Kidney (tissue), 14 donors: Measurements from ENCODE around the gene TIAL1. TPM values are rescaled to one million over a fixed set of nuclear protein-coding genes. Genes with fewer than 3 reads are reported as not detected.

ENCODE experiments used
- DNase-seq, 5 donors: peaks; one replicate each; pipeline ENCODE4 v3.0.0-alpha.2; 2013 to 2020
- FAIRE-seq: peaks from 2 replicates; lab custom pipeline; 2012; peaks lifted over from hg19 to GRCh38; lab: Jason Lieb, UNC
- H3K27ac ChIP-seq, 2 donors: one replicate each; pipeline ENCODE4 v1.7.0; 2013; ENCODE audit warnings: low read depth in 2 of 2, low read length in 2 of 2, inconsistent platforms in 1 of 2
- H3K27me3 ChIP-seq: one replicate; pipeline ENCODE4 v1.7.1; 2013; ENCODE audit warnings: low read length, inconsistent platforms; ENCODE audit not compliant: control insufficient read depth, insufficient read depth
- H3K36me3 ChIP-seq, 3 donors: one replicate each; pipeline versions ENCODE4 v1.7.0 to v1.7.1; 2013; ENCODE audit warnings: low read length in 3 of 3, control low read depth in 1 of 3, inconsistent platforms in 1 of 3; ENCODE audit not compliant: insufficient read depth in 3 of 3, control insufficient read depth in 2 of 3
- H3K4me1 ChIP-seq, 3 donors: one replicate each; pipeline versions ENCODE4 v1.7.0 to v1.7.1; 2013; ENCODE audit warnings: low read length in 3 of 3, inconsistent platforms in 1 of 3, low read depth in 1 of 3; ENCODE audit not compliant: control insufficient read depth in 2 of 3, insufficient read depth in 2 of 3
- H3K4me3 ChIP-seq, 3 donors: one replicate each; pipeline versions ENCODE4 v1.7.0 to v1.8.1; 2013; ENCODE audit warnings: low read length in 3 of 3, control low read depth in 1 of 3, inconsistent platforms in 1 of 3
- H3K9ac ChIP-seq, 3 donors: one replicate each; pipeline versions ENCODE4 v1.7.0 to v1.7.1; 2013; ENCODE audit warnings: low read length in 3 of 3, control low read depth in 1 of 3, inconsistent platforms in 1 of 3
- H3K9me3 ChIP-seq, 3 donors: one replicate each; pipeline versions ENCODE4 v1.7.0 to v1.7.1; 2013; ENCODE audit warnings: low read length in 3 of 3, control low read depth in 1 of 3, inconsistent platforms in 1 of 3; ENCODE audit not compliant: control insufficient read depth in 2 of 3, insufficient read depth in 1 of 3
- CTCF ChIP-seq: IDR thresholded peaks from 3 replicates; pipeline ENCODE4 v1.5.1; 2012; ENCODE audit warnings: mild to moderate bottlenecking, moderate library complexity, borderline replicate concordance; ENCODE audit not compliant: insufficient read depth; ENCODE audit errors: extremely low read depth
- intact Hi-C: fragments of 100-400 bp; cut with DNase I; formaldehyde crosslinking; loops from one replicate; pipeline ENCODE4 v1.11.1; 2022
- polyA plus RNA-seq: library from polyadenylated mRNA; stranded (reverse); fragments of 350-450 nt; fragmentation: Illumina TruSeq; extraction: RNeasy Lipid Tissue Mini Kit (QIAGEN cat#74804); gene quantifications from one replicate; pipeline ENCODE4 v1.2.3, GENCODE V29; 2014; ENCODE audit warnings: low read depth, low replicate concordance; ENCODE audit not compliant: insufficient read depth
- total RNA-seq: library from RNA; stranded (reverse); fragmentation: NEBNext Ultra II Directional; extraction: Animal tissue kit (Norgen Biotek cat#: 25700); gene quantifications from one replicate; pipeline ENCODE4 v1.2.1, GENCODE V29; 2021
- donor health status: control.
- donor health status: control.
- donor health status: control.
- donor health status: control.
- donor health status: control.
- donor health status: DM: yes; HTN: yes; CAD: no.
- donor health status: Normal renal cell carcinoma (clear cell type).

The TIAL1 gene
- total and polyA plus RNA-seq, 2 donors from 2014 or later: 46.7 to 88.8 TPM

- Histone ChIP-seq H3K4me3 (no peak overlapping the region), H3K4me1 (no peaks in the 10 kb centered on the region), H3K27ac (no peak overlapping the region), H3K36me3 (no peaks in the 10 kb centered on the region), H3K9me3 (no peaks in the 10 kb centered on the region), H3K27me3 (no peaks in the 10 kb centered on the region), H3K9ac (no peak overlapping the region)
- intact Hi-C loops: no loop called here
- no peak for FAIRE-seq
- DNase-seq: no peak
- TF ChIP-seq CTCF: no peak
Observed at GRCh38 chr10:119619215-119619614, 22.5 kb upstream of the TIAL1 start.

- peak; percentile 36 for TF ChIP-seq CTCF
- intact Hi-C loops: no loop called here
- no peaks in the 10 kb centered on the region for H3K36me3 ChIP-seq
Observed at GRCh38 chr10:119616882-119617570, 20.3 kb upstream of the TIAL1 start.

GRCh38 chr10:119614686-119615085 is 17.9 kb upstream of the TIAL1 start:
- DNase-seq (no peak), FAIRE-seq (no peak)
- no peaks in the 10 kb centered on the region for H3K9me3 ChIP-seq
- no peaks in the 10 kb centered on the region for H3K36me3 ChIP-seq
- H3K9ac ChIP-seq: no peak overlapping the region
- TF ChIP-seq CTCF: no peak
- no peaks in the 10 kb centered on the region for H3K27me3 ChIP-seq
- intact Hi-C loops: no loop called here
- no peak overlapping the region for H3K27ac ChIP-seq
- H3K4me3 ChIP-seq: no peak overlapping the region
- no peaks in the 10 kb centered on the region for H3K4me1 ChIP-seq

More at GRCh38 chr10:119616882-119617570, 20.3 kb upstream of the TIAL1 start:
- no peak for FAIRE-seq
- Histone ChIP-seq H3K27me3 (no peaks in the 10 kb centered on the region), H3K4me3 (no peak overlapping the region), H3K27ac (no peak overlapping the region), H3K4me1 (no peaks in the 10 kb centered on the region), H3K9me3 (no peaks in the 10 kb centered on the region), H3K9ac (no peak overlapping the region)
- peak in 1 of 5 donors; percentile 46 for DNase-seq

GRCh38 chr10:119613741-119614140 is 17.0 kb upstream of the TIAL1 start:
- H3K36me3 ChIP-seq: no peaks in the 10 kb centered on the region
- FAIRE-seq (no peak), DNase-seq (no peak)
- H3K9ac ChIP-seq: no peak overlapping the region
- H3K9me3 ChIP-seq: no peaks in the 10 kb centered on the region
- intact Hi-C loops: no loop called here
- peaks cover 0 to under 1% (median 0%) of the 10 kb centered on the region in 3 donors for H3K4me1 ChIP-seq
- TF ChIP-seq CTCF: no peak
- no peak overlapping the region for H3K27ac ChIP-seq
- no peaks in the 10 kb centered on the region for H3K27me3 ChIP-seq
- H3K4me3 ChIP-seq: no peak overlapping the region
